Measurements from ENCODE around the gene CFAP97D2. TPM values are rescaled to one million over a fixed set of nuclear protein-coding genes. Genes with fewer than 3 reads are reported as not detected.

Gene CFAP97D2
- total and polyA plus RNA-seq, 2 donors (not counting 3 experiments of a cell fraction or from before 2014, with no cell fraction given): not detected

- no TSS peak for BruUV-seq (replicated peaks)
- Histone ChIP-seq H3K9me1 (replicated peaks; ENCODE audit: control insufficient read depth, extremely low read depth, insufficient read depth, low read length) (no peaks in the 10 kb centered on the region), H3K4me3 (replicated peaks in 1 of 3; ENCODE audit: insufficient read depth in 1 of 3, low read depth in 1 of 3, low read length in 3 of 3) (no peak overlapping the region), H3K36me3 (ENCODE audit: control insufficient read depth in 2 of 2, extremely low read depth in 1 of 2, insufficient read depth in 2 of 2, low read length in 2 of 2) (peaks cover 27 to 28% of the 10 kb centered on the region in 2 experiments), H3K27ac (ENCODE audit: insufficient read depth, low read depth, low read length) (no peak overlapping the region), H3K4me1 (ENCODE audit: control insufficient read depth, extremely low read depth, insufficient read depth, low read length) (no peaks in the 10 kb centered on the region), H2AFZ (ENCODE audit: low read depth, low read length) (no peak overlapping the region), H3K79me2 (ENCODE audit: control insufficient read depth, insufficient read depth, low read length) (no peaks in the 10 kb centered on the region), H3K4me2 (ENCODE audit: insufficient read depth, low read length) (no peak overlapping the region), H4K20me1 (replicated peaks; ENCODE audit: control insufficient read depth, extremely low read depth, insufficient read depth, low read length) (no peaks in the 10 kb centered on the region), H3K9ac (replicated peaks; ENCODE audit: extremely low read depth, insufficient read depth, low read length) (no peak overlapping the region), H3K9me3 (replicated peaks; ENCODE audit: control insufficient read depth, insufficient read depth, low read length) (no peaks in the 10 kb centered on the region), H3K27me3 (ENCODE audit: control insufficient read depth in 2 of 2, insufficient read depth in 2 of 2, low read length in 2 of 2) (no peaks in the 10 kb centered on the region)
- no peak for TF ChIP-seq MAX (IDR thresholded peaks at IDR 0.05; ENCODE audit: insufficient read depth, insufficient read length)
- TF ChIP-seq POLR2A (IDR thresholded peaks at IDR 0.05; ENCODE audit: low read depth, low read length): no peak
- TF ChIP-seq, protein P1, sequence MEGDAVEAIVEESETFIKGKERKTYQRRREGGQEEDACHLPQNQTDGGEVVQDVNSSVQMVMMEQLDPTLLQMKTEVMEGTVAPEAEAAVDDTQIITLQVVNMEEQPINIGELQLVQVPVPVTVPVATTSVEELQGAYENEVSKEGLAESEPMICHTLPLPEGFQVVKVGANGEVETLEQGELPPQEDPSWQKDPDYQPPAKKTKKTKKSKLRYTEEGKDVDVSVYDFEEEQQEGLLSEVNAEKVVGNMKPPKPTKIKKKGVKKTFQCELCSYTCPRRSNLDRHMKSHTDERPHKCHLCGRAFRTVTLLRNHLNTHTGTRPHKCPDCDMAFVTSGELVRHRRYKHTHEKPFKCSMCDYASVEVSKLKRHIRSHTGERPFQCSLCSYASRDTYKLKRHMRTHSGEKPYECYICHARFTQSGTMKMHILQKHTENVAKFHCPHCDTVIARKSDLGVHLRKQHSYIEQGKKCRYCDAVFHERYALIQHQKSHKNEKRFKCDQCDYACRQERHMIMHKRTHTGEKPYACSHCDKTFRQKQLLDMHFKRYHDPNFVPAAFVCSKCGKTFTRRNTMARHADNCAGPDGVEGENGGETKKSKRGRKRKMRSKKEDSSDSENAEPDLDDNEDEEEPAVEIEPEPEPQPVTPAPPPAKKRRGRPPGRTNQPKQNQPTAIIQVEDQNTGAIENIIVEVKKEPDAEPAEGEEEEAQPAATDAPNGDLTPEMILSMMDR (IDR thresholded peaks at IDR 0.05; ENCODE audit: extremely low read depth in 1 of 2, insufficient read depth in 1 of 2, low read depth in 1 of 2, low read length in 2 of 2): no peak
- TF ChIP-seq EZH2 (IDR thresholded peaks at IDR 0.05; ENCODE audit: borderline replicate concordance, low read depth, low read length, severe bottlenecking): no peak
- intact Hi-C loops (cut with micrococcal nuclease) (no loop called here), dilution Hi-C loops (cut with MboI; ENCODE audit: extremely low pct_ligation_motif_present, low sequenced_read_pairs) (no loop called here)
- ChIA-PET POLR2A (no interaction called here), CTCF (interaction anchor here (0.5 to 1.5 kb wide), 2 partner anchors 24 to 50 kb away, joined by 3 to 4 read pairs; no protein-coding TSS in a partner anchor)
- DNase-seq (ENCODE audit: low read depth, low spot score): no peak
- no peak for FAIRE-seq
Measured at GRCh38 chr13:114268344-114269280, 89.6 kb downstream of the CFAP97D2 start.

Measured in endothelial cell of umbilical vein (primary cell).